Astrocyte (in vitro differentiated cells and primary cell): Measurements from ENCODE around the gene HLCS. TPM values are rescaled to one million over a fixed set of nuclear protein-coding genes. Genes with fewer than 3 reads are reported as not detected.
A peak's percentile ranks its signal among the peaks of the same experiment; 100 is the strongest.

Source experiments
- DNase-seq: peaks from one replicate; pipeline ENCODE4 v3.0.0-alpha.2; 2010; ENCODE audit warnings: low read depth
- FAIRE-seq: peaks from 2 replicates; lab custom pipeline; 2011; peaks lifted over from hg19 to GRCh38; lab: Jason Lieb, UNC
- H2AFZ ChIP-seq: 2 replicates; pipeline ENCODE4 v1.6.0; 2012; ENCODE audit warnings: low read depth, low read length, inconsistent platforms
- H3K27ac ChIP-seq: 2 replicates; pipeline ENCODE4 v1.5.1; 2011; ENCODE audit warnings: low read depth, low read length, inconsistent platforms
- H3K27me3 ChIP-seq: 2 replicates; pipeline ENCODE4 v1.6.0; 2011; ENCODE audit warnings: low read length, inconsistent platforms; ENCODE audit not compliant: insufficient read depth
- H3K36me3 ChIP-seq: 2 replicates; pipeline ENCODE4 v1.5.1; 2011; ENCODE audit warnings: low read length, inconsistent platforms; ENCODE audit not compliant: insufficient read depth
- H3K4me1 ChIP-seq: 2 replicates; pipeline ENCODE4 v1.5.1; 2011; ENCODE audit warnings: low read length, inconsistent platforms; ENCODE audit not compliant: insufficient read depth
- H3K4me2 ChIP-seq: 2 replicates; pipeline ENCODE4 v1.6.0; 2012; ENCODE audit warnings: low read length, inconsistent platforms
- H3K4me3 ChIP-seq: 2 replicates; pipeline ENCODE4 v1.5.1; 2011; ENCODE audit warnings: low read depth, mild to moderate bottlenecking, low read length, inconsistent platforms; ENCODE audit not compliant: insufficient read depth
- H3K79me2 ChIP-seq: 2 replicates; pipeline ENCODE4 v1.6.0; 2012; ENCODE audit warnings: mild to moderate bottlenecking, low read length, inconsistent platforms; ENCODE audit not compliant: insufficient read depth
- H3K9ac ChIP-seq: 2 replicates; pipeline ENCODE4 v1.6.0; 2012; ENCODE audit warnings: mild to moderate bottlenecking, low read length, inconsistent platforms
- H3K9me3 ChIP-seq: 2 replicates; pipeline ENCODE4 v1.5.1; 2012; ENCODE audit warnings: low read depth, mild to moderate bottlenecking, low read length, inconsistent platforms; ENCODE audit not compliant: insufficient read depth
- H4K20me1 ChIP-seq: 2 replicates; pipeline ENCODE4 v1.6.0; 2012; ENCODE audit warnings: low read length, inconsistent platforms; ENCODE audit not compliant: insufficient read depth
- H3K27ac Mint-ChIP-seq: one replicate; pipeline ENCODE4 v1.8.0; 2021; ENCODE audit warnings: mild to moderate bottlenecking, mixed read lengths; ENCODE audit not compliant: unreplicated experiment
- H3K27me3 Mint-ChIP-seq: one replicate; pipeline ENCODE4 v1.8.0; 2021; ENCODE audit warnings: low read depth, mixed read lengths; ENCODE audit not compliant: unreplicated experiment
- H3K36me3 Mint-ChIP-seq: one replicate; pipeline ENCODE4 v1.8.0; 2021; ENCODE audit warnings: low read depth, mixed read lengths; ENCODE audit not compliant: unreplicated experiment
- H3K4me1 Mint-ChIP-seq: one replicate; pipeline ENCODE4 v1.8.0; 2021; ENCODE audit warnings: low read depth, mixed read lengths; ENCODE audit not compliant: unreplicated experiment
- H3K4me3 Mint-ChIP-seq: one replicate; pipeline ENCODE4 v1.8.0; 2021; ENCODE audit warnings: mild to moderate bottlenecking, moderate library complexity, mixed read lengths; ENCODE audit not compliant: unreplicated experiment
- H3K9me3 Mint-ChIP-seq: one replicate; pipeline ENCODE4 v1.8.0; 2021; ENCODE audit warnings: mild to moderate bottlenecking, mixed read lengths; ENCODE audit not compliant: unreplicated experiment
- CTCF ChIP-seq: IDR thresholded peaks from 2 replicates; pipeline ENCODE4 v1.5.1; 2011; ENCODE audit warnings: low read depth, mild to moderate bottlenecking, inconsistent platforms, low read length, moderate library complexity; ENCODE audit not compliant: insufficient read depth
- EZH2 ChIP-seq: IDR thresholded peaks from 2 replicates; pipeline ENCODE4 v1.6.1; 2012; ENCODE audit warnings: mild to moderate bottlenecking, low read length, inconsistent platforms; ENCODE audit not compliant: insufficient read depth
- total RNA-seq: library from RNA; stranded (reverse); gene quantifications from 2 replicates; pipeline ENCODE4 v1.2.1, GENCODE V29; 2021

HLCS gene
- total RNA-seq, 1 donor from 2014 or later = 20.9 TPM

GRCh38 chr21:36887963-36888362 lies 78.5 kb downstream of the HLCS start:
- no peak overlapping the region for H3K4me3 Mint-ChIP-seq
- DNase-seq = peak; percentile 50
- peaks cover 45% of the 10 kb centered on the region for H3K36me3 Mint-ChIP-seq

GRCh38 chr21:36883532-36884486 lies 82.7 kb downstream of the HLCS start:
- Histone ChIP-seq H2AFZ (no peak overlapping the region), H3K4me1 (peaks cover 12% of the 10 kb centered on the region), H4K20me1 (no peaks in the 10 kb centered on the region), H3K27me3 (no peaks in the 10 kb centered on the region), H3K9ac (peak overlapping the region; percentile 41), H3K9me3 (peaks cover 5% of the 10 kb centered on the region), H3K4me3 (no peak overlapping the region), H3K4me2 (no peak overlapping the region), H3K36me3 (no peaks in the 10 kb centered on the region), H3K27ac (peak overlapping the region; percentile 66), H3K79me2 (peaks cover 4% of the 10 kb centered on the region)
- peaks cover 2% of the 10 kb centered on the region for H3K9me3 Mint-ChIP-seq
- H3K36me3 Mint-ChIP-seq = peaks cover 33% of the 10 kb centered on the region
- H3K27ac Mint-ChIP-seq = no peak overlapping the region
- TF ChIP-seq CTCF (no peak), EZH2 (no peak)
- no peaks in the 10 kb centered on the region for H3K27me3 Mint-ChIP-seq
- FAIRE-seq (no peak), DNase-seq (peak; percentile 92)
- H3K4me1 Mint-ChIP-seq = peaks cover 2% of the 10 kb centered on the region
- H3K4me3 Mint-ChIP-seq = no peak overlapping the region

More at GRCh38 chr21:36887963-36888362, 78.5 kb downstream of the HLCS start:
- Histone ChIP-seq H3K36me3 (no peaks in the 10 kb centered on the region), H3K4me3 (no peak overlapping the region), H2AFZ (no peak overlapping the region), H3K27ac (no peak overlapping the region), H3K27me3 (no peaks in the 10 kb centered on the region), H3K4me1 (peaks cover 7% of the 10 kb centered on the region), H4K20me1 (no peaks in the 10 kb centered on the region), H3K9ac (no peak overlapping the region), H3K4me2 (no peak overlapping the region), H3K9me3 (peaks cover 5% of the 10 kb centered on the region), H3K79me2 (peaks cover 2% of the 10 kb centered on the region)
- H3K27ac Mint-ChIP-seq = no peak overlapping the region
- H3K4me1 Mint-ChIP-seq = no peaks in the 10 kb centered on the region
- peaks cover 4% of the 10 kb centered on the region for H3K9me3 Mint-ChIP-seq
- FAIRE-seq = no peak
- TF ChIP-seq CTCF (no peak), EZH2 (no peak)
- H3K27me3 Mint-ChIP-seq = no peaks in the 10 kb centered on the region

- no peak overlapping the region for H3K4me3 ChIP-seq
- no peaks in the 10 kb centered on the region for H3K36me3 ChIP-seq
- no peaks in the 10 kb centered on the region for H3K27me3 ChIP-seq
- no peak for TF ChIP-seq CTCF
- no peak for TF ChIP-seq EZH2
- peaks cover 5% of the 10 kb centered on the region for H3K9me3 ChIP-seq
- peaks cover 10% of the 10 kb centered on the region for H3K4me1 ChIP-seq
- peak; percentile 80 for DNase-seq
- Mint-ChIP-seq H3K27me3 (no peaks in the 10 kb centered on the region), H3K4me3 (no peak overlapping the region), H3K9me3 (peaks cover 8% of the 10 kb centered on the region), H3K36me3 (peaks cover 35% of the 10 kb centered on the region), H3K4me1 (peaks cover 2% of the 10 kb centered on the region), H3K27ac (no peak overlapping the region)
- H3K4me2 ChIP-seq = no peak overlapping the region
- peak overlapping the region; percentile 41 for H3K9ac ChIP-seq
- H2AFZ ChIP-seq = no peak overlapping the region
- H4K20me1 ChIP-seq = no peaks in the 10 kb centered on the region
- FAIRE-seq = no peak
- peak overlapping the region; percentile 66 for H3K27ac ChIP-seq
- peaks cover 4% of the 10 kb centered on the region for H3K79me2 ChIP-seq
These were observed 83.7 kb downstream of the HLCS start for GRCh38 chr21:36882776-36883175.
